Activated CD4-positive, CD25-positive, alpha-beta regulatory T cell treated with anti-CD3 and anti-CD28 coated beads, Interleukin-2, amount 50 U/mL, for 16 hours (primary cell): Measurements from ENCODE around the gene USP26.
"Not testable (repeated sequence)": the region's sequence is repeated elsewhere in the genome, so short reads cannot be mapped to it uniquely, and the experiment has no call there.

Experiments
- DNase-seq: peaks from one replicate; pipeline ENCODE4 v3.0.0-alpha.2; 2020; ENCODE audit warnings: low read depth, low spot score

Gene USP26, protein sequence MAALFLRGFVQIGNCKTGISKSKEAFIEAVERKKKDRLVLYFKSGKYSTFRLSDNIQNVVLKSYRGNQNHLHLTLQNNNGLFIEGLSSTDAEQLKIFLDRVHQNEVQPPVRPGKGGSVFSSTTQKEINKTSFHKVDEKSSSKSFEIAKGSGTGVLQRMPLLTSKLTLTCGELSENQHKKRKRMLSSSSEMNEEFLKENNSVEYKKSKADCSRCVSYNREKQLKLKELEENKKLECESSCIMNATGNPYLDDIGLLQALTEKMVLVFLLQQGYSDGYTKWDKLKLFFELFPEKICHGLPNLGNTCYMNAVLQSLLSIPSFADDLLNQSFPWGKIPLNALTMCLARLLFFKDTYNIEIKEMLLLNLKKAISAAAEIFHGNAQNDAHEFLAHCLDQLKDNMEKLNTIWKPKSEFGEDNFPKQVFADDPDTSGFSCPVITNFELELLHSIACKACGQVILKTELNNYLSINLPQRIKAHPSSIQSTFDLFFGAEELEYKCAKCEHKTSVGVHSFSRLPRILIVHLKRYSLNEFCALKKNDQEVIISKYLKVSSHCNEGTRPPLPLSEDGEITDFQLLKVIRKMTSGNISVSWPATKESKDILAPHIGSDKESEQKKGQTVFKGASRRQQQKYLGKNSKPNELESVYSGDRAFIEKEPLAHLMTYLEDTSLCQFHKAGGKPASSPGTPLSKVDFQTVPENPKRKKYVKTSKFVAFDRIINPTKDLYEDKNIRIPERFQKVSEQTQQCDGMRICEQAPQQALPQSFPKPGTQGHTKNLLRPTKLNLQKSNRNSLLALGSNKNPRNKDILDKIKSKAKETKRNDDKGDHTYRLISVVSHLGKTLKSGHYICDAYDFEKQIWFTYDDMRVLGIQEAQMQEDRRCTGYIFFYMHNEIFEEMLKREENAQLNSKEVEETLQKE

DNA sequence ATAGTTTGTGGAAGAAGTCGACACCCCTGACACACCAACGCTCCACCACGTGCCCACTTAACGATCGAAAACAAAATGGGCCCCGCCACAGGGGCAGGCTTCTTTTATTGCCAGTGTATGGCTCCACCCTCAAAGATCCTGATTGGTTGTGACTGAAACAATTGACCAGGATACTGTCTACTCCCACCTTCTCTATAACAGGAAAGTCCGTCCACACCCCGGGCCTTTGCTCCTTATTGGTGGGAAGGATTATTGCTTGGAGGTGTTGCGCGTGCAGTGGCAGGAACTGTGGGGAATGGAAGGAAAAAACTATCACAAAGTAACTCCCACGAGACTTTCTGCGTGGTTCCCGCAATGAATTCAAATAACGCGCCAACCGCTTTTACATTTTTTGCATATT, at the start of gene USP26:
USP26 (minus strand) TSS at position 79 of the 400 bp plus-strand sequence. CDS start 68,889 bp downstream, outside the sequence.
- DNase-seq = no peak

DNA sequence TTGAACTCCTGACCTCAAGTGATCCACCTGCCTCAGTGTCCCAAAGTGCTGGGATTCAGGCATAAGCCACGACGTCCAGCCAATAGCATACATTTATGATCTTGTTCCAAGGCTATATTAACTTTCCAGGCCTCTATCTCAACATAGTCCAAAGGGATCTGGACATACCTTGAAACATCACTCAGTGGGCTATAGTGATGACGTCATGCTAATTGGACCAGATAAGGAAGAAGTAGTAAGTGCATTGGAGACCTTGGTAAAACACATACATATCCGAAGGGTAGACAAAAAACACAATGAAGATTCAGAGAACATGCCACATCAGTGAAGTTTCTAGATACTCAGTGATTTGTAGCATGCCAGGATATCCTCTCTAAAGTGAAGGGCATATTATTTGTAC, 37.4 kb upstream of the USP26 start:
- no peak for DNase-seq

DNA sequence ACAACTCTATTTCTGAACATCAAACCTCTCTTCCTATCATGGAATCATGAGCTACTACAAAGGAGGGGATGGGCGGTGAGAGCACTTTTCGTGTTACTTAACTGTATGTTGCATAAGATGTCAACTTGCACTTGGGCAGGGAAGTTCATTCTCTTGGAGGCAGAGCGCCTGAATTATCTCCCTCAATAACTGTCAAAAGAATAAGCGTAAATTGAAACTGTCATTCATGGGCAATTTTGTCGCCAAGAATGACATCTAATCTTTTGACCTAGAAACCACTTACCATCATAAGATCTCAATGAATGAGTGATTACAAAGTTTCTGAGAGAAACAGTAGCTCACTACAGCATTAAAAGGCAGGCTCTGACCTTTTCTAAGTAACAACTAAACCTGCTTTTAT, 23.5 kb upstream of the USP26 start:
- DNase-seq = no peak

DNA sequence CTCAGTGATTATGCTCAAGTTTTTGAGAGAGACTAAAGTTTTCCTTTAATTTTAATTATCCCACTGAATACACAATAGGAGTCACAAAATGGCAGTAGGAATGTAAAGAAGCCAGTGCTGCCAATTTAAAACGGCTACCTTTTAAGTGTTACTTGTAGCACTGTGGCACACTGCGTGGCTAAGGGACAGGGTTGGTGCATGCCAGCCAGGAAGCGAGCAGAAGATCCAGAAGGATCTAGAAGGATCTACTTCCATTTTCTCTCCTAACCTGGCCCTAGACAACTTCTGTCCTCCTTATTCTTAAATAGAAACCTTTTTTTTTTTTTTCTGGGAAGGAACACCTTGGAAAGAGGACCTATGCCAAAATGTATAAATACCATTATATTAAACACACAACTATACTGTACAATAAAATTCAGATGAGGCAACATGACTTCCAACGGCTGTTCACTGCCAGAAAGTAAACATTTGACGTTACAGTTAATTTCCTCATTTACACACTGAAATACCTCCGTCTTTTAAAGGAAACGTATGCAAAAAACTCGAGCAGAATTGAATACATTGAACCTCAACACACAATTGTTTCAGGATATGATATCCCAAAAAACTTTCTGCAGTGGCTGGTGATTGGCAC, 2.7 kb downstream of the USP26 start:
- no peak for DNase-seq

DNA sequence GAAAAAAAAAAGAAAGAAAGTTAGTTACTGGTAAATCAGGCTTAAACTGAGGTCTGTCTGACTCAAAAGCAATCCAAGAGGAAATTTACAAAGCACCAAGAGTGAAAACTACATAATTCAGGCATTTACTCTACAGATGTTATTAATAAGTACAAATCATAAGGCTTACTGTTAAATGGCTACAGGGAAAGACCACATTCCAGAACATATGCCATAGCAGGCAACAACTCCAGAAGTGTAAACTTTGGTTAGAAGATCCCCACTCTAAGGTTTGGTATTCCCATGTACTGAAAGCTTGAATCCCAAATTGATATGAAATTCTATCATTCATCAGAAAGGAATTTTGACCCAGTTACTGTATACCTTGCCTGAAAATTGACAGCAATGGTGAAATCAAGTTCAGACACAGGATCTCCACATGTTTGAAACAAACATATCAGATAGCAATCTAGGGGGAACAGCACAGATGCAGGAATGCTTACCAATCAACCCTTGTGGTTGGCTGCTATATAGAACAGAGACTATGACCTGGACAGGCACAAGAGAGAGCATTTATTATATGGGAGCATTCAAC, 6.6 kb downstream of the USP26 start:
- no peak for DNase-seq

DNA sequence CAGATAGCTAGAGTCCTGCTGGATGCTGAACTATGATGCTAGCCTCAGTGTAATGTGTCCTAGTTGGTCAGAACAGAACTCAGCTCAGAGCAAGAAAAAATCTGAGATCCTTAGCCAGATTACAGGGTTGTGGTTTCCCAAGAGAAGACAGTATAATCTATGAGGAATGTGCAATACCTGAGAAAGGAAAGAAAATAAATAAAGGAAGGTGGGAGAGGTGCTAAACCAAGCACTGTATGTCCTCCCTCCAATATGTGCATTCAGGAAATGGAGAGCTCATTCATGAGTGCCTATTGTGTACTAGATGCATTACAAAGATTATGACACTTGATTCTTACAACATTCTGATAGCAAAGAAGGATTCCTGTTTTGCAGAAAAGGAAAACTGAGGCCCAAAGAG, 7.5 kb downstream of the USP26 start:
- DNase-seq = no peak

DNA sequence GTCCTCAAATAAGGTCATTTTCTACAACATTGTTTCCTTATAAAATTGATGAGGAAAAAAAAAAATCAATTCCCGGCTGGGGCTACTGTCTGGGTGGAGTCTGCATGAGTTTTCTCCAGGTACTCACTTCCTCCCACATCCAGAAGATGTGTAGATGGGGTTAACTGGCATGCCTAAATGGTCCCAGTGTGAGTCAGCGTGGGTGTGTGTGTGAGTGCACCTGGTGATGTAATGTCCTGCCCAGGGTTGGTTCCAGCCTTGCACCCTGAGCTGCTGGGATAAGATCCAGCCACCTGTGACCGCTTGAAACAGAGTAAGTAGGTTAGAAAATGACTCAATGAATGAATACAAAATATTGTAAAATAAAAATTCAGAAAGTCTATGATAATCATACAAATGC, 11.1 kb downstream of the USP26 start:
- DNase-seq = no peak

DNA sequence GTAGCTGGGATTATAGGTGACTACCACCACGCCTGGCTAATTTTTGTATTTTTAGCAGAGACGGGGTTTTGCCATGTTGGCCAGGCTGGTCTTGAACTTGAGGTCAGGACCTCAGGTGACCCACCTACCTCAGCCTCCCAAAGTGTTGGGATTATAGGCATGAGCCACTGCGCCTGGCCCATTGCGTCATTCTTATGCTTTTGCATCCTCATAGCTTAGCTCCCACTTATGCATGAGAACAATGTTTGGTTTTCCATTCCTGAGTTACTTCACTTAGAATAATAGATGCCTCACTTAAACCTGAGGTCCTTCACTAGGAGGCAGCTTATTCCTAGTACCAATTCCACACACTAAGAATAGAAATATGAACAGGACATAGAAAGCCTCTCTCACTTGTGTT, 11.9 kb downstream of the USP26 start:
- not testable (repeated sequence) for DNase-seq

DNA sequence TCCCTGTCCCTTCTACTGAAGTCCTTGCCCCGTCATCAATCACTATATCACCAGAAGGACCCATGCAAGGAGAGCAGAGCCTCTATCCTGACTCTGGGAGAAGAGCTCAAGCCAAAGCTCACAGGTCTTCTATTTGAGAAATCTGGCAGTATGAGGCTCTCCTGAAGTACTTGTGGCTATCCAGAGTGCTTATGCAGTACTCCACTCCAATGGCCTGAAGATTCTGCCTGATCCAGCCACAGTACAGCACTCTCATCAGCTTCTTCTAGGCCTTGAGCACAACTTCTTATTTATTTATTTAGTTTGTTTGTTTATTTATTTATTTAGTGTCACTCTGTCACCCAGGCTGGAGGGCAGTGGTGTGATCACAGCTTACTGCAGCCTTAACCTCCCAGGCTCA, 13.0 kb downstream of the USP26 start:
- DNase-seq = no peak

DNA sequence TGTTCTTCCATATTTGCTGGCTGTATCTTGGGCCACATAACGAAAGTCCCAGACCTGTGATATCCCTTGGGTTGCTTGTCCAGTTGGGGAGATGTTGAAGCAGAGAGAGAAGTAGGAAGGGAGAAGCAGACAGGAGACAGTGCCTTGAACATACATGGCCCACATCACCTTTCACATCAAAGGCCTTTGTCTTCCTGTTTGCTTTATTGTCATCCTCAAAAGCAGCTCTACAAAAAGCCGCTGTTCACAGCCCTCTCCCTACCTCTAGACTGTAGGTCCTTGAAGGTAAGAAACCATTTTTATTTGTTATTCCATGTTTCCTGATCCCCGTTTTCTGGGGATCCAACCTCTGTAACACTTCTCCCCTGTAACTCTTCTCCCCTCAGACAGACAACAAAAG, 14.9 kb downstream of the USP26 start:
- DNase-seq = no peak

DNA sequence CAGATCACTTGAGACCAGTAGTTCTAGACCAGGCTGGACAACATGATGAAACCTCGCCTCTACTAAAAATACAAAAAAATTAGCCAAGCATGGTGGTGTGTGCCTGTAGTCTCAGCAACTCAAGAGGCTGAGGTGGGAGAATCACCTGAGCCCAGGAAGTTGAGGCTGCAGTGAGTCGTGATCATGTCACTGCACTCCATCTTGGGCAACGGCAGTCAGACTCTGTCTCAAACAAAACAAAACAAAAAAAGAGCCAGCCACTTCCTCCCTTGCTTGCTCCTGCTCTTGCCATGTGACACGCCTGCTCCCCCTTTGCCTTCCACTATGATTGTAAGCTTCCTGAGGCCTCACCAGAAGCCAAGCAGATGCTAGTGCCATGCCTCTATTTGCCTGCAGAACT, 19.1 kb downstream of the USP26 start:
- not testable (repeated sequence) for DNase-seq

DNA sequence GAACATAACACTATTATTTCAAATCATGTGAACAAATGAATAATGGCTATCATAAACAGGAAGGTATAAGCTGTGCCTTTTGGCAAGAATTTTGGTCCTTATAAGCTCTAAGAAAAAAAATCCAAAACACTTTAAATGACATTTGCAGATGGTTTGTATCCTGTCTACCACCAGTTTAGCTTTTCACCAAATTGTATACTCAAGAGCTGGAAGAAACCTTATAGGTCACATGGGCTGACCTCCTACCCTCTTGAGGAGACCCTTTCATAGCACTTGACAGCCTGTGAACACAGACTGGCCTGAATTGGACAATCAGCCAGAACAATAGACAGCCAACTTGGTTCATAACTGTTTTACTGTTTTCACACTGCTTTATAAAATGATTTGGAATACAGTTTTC, 24.3 kb downstream of the USP26 start:
- DNase-seq = no peak

DNA sequence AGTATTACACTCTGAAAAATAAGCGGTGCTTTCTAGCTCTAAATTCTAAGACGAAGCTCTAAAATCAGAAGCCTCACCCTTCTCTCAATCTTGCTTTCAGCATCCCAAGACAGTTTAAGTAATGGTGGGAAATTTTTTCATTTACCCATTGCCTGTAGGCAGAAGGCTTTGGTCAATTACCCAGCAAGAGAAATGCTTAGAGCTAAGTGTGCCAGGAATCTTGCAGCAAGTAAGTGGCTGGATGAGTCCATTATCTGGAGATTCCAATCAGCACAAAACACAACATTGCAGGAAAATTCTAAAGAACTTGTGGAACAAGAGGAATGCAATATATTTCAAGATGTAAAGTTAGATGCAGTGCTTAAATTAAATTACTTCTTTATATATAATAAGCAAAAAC, 28.4 kb downstream of the USP26 start:
- DNase-seq = no peak

DNA sequence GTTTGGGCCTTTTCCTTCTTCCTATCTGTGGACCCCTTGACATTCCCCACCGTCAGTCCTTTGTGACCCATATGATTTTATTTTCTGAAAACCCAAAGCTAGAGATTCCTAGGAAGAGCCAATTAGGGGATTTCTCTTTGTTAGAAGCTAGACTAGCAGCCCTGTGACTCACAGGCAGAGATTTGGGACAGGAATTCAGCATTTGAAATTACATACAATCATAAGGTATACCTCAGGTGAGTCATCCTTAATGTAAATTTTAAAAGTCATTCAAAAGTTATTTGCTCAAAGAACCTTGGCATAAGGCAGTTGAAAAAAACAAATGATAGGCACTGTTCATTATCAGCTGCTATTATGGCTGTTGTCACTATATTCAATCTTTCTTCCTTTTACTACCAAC, 40.6 kb downstream of the USP26 start:
- no peak for DNase-seq

DNA sequence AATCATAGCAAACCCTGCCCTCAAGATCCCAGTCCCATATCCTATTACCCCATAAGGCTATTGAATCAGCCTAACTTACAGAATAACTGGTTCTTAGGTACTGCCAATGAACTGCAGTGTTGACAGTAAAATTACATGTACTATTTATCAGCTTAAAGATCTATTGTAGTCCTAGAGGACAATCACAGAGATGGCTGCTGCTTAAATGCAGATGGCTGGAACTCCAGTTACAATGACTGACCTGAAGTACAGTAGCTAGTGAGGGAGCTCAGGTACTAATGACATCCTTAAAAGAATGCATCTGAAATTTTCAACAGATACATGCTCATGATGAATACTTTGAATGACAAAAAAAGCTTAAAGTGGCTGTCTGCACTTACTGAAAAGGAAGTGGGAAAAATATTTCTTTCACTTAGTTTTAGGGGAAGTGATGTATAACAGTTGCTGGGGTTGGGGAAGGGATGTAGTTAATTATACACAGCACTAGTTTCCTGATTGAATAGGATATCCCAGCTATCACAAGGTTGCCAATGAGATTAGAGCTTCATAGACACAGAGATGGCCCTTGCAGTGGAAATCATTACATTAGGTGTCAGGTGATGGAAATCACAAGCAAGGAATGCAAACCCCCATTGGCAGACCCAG, 42.0 kb downstream of the USP26 start:
- no peak for DNase-seq

DNA sequence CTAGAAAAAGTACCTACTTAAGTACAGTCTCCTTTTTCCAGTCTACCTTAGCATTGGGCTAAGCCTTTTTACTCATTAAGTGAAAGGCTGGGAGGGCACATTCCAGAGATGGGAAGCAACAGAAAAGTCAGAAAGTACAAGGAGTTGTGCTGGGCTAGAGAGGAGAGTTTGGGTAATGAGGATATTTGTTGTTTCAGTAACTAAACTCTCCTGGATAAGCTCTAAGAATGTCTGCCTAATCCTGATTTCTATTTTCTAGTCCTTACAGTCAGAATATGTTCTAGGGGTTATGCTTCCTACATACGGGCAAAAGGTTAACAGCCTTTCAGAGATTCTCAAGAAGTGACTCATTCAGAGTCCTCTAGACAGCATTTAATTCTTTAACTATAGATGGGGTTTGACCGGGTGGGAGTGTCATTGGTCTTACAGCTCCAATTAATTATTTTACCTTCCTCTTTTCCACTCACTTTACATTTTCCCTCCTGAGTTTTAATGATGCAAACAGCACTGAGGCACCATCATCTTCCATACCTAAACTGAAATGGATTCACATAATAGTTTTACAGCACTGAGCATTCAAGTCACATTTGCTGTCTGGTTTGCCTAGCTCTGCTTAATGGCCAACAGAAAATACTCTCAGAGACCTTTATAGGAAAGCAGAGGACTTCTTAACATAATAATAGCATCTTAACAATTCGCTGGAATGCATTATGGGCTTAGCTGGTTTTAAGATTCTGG, 42.9 kb downstream of the USP26 start:
- DNase-seq = no peak

DNA sequence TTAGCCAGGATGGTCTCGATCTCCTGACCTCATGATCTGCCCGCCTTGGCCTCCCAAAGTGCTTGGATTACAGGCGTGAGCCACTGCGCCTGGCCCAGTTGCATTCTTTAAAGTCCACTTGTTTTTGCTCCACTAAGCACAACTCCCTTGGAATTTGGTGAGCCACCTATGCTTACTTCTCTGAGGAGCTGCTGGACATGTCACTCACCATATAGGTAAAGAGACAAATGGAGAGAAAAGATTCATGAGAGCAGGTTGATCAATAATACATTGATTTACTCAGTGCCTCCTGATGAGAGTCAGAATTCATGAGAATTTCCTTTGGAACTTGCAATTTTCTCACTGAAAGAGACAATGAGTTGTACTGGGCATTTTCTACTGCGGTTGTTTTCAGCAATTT, 48.2 kb downstream of the USP26 start:
- DNase-seq = no peak

DNA sequence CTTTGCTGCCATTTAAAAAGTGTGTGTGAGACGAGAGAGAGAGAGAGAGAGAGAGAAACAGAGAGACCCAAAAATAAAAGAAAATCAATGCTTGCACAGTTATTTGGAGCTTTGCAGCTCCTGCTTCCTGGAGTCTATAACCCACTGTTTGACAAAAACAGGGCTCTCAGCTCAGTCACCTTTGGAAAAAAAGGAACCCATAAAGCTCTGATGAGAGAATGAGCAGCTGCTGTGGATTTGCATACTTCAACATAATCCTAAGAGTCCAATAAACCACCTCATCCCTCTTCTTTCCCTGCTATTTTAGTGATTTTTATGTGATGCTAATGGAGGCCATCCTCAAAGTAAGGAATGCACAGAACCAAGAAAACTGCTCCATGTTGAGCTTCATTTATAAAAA, 50.3 kb downstream of the USP26 start:
- no peak for DNase-seq

DNA sequence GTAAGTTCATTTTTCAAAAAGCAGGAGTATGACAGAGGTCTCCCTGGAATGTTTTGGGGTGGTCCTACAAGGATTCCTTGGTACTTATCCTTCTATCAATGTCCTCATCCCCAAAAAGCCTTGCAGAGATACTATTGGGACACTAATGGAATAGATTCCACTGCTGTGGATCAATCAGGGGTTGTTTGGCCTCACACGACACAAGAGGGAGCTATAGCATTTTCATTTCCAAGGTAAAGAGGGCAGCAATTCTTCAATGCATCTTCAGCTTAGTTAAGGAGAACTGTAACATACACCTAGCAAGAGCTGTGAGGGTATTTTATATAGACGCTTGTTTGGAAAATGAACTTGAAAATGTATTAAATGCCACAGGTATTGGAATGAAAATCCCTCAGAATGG, 50.9 kb downstream of the USP26 start:
- DNase-seq = no peak

DNA sequence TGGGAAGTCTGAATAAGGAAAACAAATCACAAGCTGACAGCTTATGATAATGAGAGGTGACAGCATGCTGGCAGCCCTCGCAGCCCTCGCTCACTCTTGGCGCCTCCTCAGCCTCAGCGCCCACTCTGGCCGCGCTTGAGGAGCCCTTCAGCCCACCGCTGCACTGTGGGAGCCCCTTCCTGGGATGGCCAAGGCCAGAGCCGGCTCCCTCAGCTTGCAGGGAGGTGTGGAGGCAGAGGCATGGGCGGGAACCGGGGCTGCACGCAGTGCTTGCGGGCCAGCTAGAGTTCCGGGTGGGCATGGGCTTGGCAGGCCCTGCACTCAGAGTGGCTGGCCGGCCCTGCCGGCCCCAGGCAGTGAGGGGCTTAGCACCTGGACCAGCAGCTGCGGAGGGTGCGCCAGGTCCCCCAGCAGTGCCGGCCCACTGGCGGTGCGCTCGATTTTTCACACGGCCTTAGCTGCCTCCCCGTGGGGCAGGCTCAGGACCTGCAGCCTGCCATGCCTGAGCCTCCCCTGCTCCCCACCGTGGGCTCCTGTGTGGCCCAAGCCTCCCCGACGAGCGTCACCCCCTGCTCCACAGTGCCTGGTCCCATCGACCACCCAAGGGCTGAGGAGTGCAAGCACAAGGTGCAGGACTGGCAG, 52.6 kb downstream of the USP26 start:
- not testable (repeated sequence) for DNase-seq
